HepG2 (cell line): Measurements from ENCODE around the gene SCGB1D1. TPM values are rescaled to one million over a fixed set of nuclear protein-coding genes. Genes with fewer than 3 reads are reported as not detected.
A peak's percentile ranks its signal among the peaks of the same experiment; 100 is the strongest.

ENCODE experiments used
- ATAC-seq: fragments of 200-7000 bp; cut with Tn5 transposase; 3 replicates; pipeline ENCODE4 v1.9.1; 2020; ENCODE audit warnings: mild to moderate bottlenecking, moderate library complexity
- BruUV-seq: library from RNA; stranded (reverse); fragments of 400-500 nt; replicated peaks from 2 replicates; lab custom pipeline; 2021; lab: Mats Ljungman, UMichigan
- CTCF ChIA-PET: fragments of 300-600 bp; formaldehyde crosslinking; extraction: SDS; loops from one replicate; lab custom pipeline; 2021; ENCODE audit warnings: low total read pairs, inconsistent platforms, low intra/inter-chr PET ratio; lab: Yijun Ruan, JAX
- POLR2A ChIA-PET: fragments of 350-600 bp; sonication (Branson Sonifier 250); formaldehyde crosslinking; loops from one replicate; lab custom pipeline; 2020; ENCODE audit warnings: antibody characterized with exemption, inconsistent platforms; lab: Yijun Ruan, JAX
- DNase-seq: peaks from one replicate; pipeline ENCODE4 v3.0.0-alpha.2; 2015; ENCODE audit warnings: low spot score
- FAIRE-seq: peaks from 3 replicates; lab custom pipeline; 2011; peaks lifted over from hg19 to GRCh38; lab: Jason Lieb, UNC
- H2AFZ ChIP-seq: one replicate; pipeline ENCODE4 v1.6.1; 2011; ENCODE audit warnings: low read length, inconsistent platforms
- H3K27ac ChIP-seq: fragments of 300-600 bp; 3 replicates; pipeline ENCODE4 v1.8.0; 2011; ENCODE audit warnings: mixed run types, mild to moderate bottlenecking, mixed read lengths, low read length, inconsistent platforms; ENCODE audit not compliant: insufficient read depth; ENCODE audit errors: extremely low read length
- H3K27me3 ChIP-seq, 2 experiments: fragments of 200-600 bp in 1 of 2; 2 replicates in 1 of 2; 3 replicates in 1 of 2; pipeline versions ENCODE4 v1.6.0 to v1.8.0; 2011; ENCODE audit warnings: low read length in 2 of 2, mild to moderate bottlenecking in 2 of 2, moderate library complexity in 2 of 2, inconsistent platforms in 1 of 2; ENCODE audit not compliant: insufficient read depth in 2 of 2, control insufficient read depth in 1 of 2
- H3K36me3 ChIP-seq, 2 experiments: fragments of 200-600 bp in 1 of 2; replicated peaks in 1 of 2; 2 replicates in 1 of 2; 3 replicates in 1 of 2; pipeline versions ENCODE4 v1.5.1 to v1.8.0; 2011; ENCODE audit warnings: low read length in 2 of 2, inconsistent platforms in 1 of 2; ENCODE audit not compliant: insufficient read depth in 2 of 2, control insufficient read depth in 1 of 2
- H3K4me1 ChIP-seq: 2 replicates; pipeline ENCODE4 v1.5.1; 2012; ENCODE audit warnings: low read length, inconsistent platforms; ENCODE audit not compliant: insufficient read depth
- H3K4me2 ChIP-seq: 2 replicates; pipeline ENCODE4 v1.6.0; 2011; ENCODE audit warnings: low read depth, low read length, inconsistent platforms
- H3K4me3 ChIP-seq, 3 experiments: fragments of 200-600 bp in 1 of 3; sonication (generic), shearing (Covaris generic) in 1 of 3; replicated peaks in 1 of 3; 2 replicates each; pipeline ENCODE4 v1.5.1; 2011 to 2016; ENCODE audit warnings: low read length in 3 of 3, inconsistent platforms in 2 of 3, low read depth in 2 of 3, mild to moderate bottlenecking in 2 of 3, control low read depth in 1 of 3, mixed read lengths in 1 of 3; ENCODE audit not compliant: insufficient read depth in 1 of 3
- H3K79me2 ChIP-seq: one replicate; pipeline ENCODE4 v1.6.1; 2011; ENCODE audit warnings: low read length, inconsistent platforms; ENCODE audit not compliant: insufficient read depth
- H3K9ac ChIP-seq: 2 replicates; pipeline ENCODE4 v1.6.0; 2011; ENCODE audit warnings: mild to moderate bottlenecking, low read depth, low read length, inconsistent platforms; ENCODE audit not compliant: insufficient read depth
- H3K9me3 ChIP-seq: 2 replicates; pipeline ENCODE4 v1.5.1; 2012; ENCODE audit warnings: mild to moderate bottlenecking, low read length
- H4K20me1 ChIP-seq: 2 replicates; pipeline ENCODE4 v1.6.0; 2011; ENCODE audit warnings: inconsistent platforms, mild to moderate bottlenecking, low read length, moderate library complexity; ENCODE audit not compliant: insufficient read depth
- ATF4 ChIP-seq, 2 experiments: fragments of 450-650 bp in 1 of 2; sonication (generic) in 1 of 2; formaldehyde crosslinking; IDR thresholded peaks; 2 replicates each; pipeline versions ENCODE4 v1.5.0 to v1.8.0; 2020 to 2022; ENCODE audit warnings: mild to moderate bottlenecking in 1 of 2, missing genetic modification reagents in 1 of 2
- CREB3 ChIP-seq: sonication (generic); formaldehyde crosslinking; IDR thresholded peaks from 2 replicates; pipeline ENCODE4 v1.5.0; 2020; ENCODE audit warnings: missing genetic modification reagents
- HMGXB4 ChIP-seq, 2 experiments: sonication (generic) in 1 of 2; formaldehyde crosslinking in 1 of 2; IDR thresholded peaks; 2 replicates each; pipeline versions ENCODE4 v1.4.0 to v1.6.1; 2018 to 2020; ENCODE audit warnings: missing genetic modification reagents in 2 of 2, borderline replicate concordance in 1 of 2, low read depth in 1 of 2, mild to moderate bottlenecking in 1 of 2, missing biosample characterization in 1 of 2
- KDM4B ChIP-seq: sonication (generic); formaldehyde crosslinking; IDR thresholded peaks from 2 replicates; pipeline ENCODE4 v1.4.0; 2020; ENCODE audit warnings: missing genetic modification reagents
- POLR2G ChIP-seq: fragments of 200-400 bp; formaldehyde crosslinking; IDR thresholded peaks from 2 replicates; pipeline ENCODE4 v1.6.1; 2018; ENCODE audit warnings: mild to moderate bottlenecking, low read depth, low read length, moderate library complexity
- XRCC5 ChIP-seq: fragments of 200-400 bp; formaldehyde crosslinking; optimal IDR thresholded peaks from 2 replicates; pipeline ENCODE3; 2017; ENCODE audit warnings: mild to moderate bottlenecking, low read length
- ZNF142 ChIP-seq: sonication (generic); formaldehyde crosslinking; IDR thresholded peaks from 2 replicates; pipeline ENCODE4 v1.4.0; 2020; ENCODE audit warnings: missing genetic modification reagents
- ZNF33B ChIP-seq: sonication (generic); formaldehyde crosslinking; IDR thresholded peaks from 2 replicates; pipeline ENCODE4 v1.5.1; 2020; ENCODE audit warnings: mild to moderate bottlenecking, missing genetic modification reagents
- ZNF451 ChIP-seq: sonication (generic); formaldehyde crosslinking; IDR thresholded peaks from 2 replicates; pipeline ENCODE4 v1.5.0; 2020; ENCODE audit warnings: mild to moderate bottlenecking, missing genetic modification reagents
- ZNF678 ChIP-seq: sonication (generic); formaldehyde crosslinking; IDR thresholded peaks from 2 replicates; pipeline ENCODE4 v1.4.0; 2020; ENCODE audit warnings: mild to moderate bottlenecking, missing genetic modification reagents
- WGBS: methylation state at CpG from one replicate; pipeline ENCODE4 v1.1.6; 2017; ENCODE audit warnings: low lambda C conversion rate; 5-methylcytosine and 5-hydroxymethylcytosine counted together
- in situ Hi-C: cut with HindIII; loops from 2 replicates; pipeline ENCODE4 v1.10.0; 2017; ENCODE audit warnings: low pct_unique_long_range_greater_than_20kb; ENCODE audit not compliant: extremely low pct_ligation_motif_present
- intact Hi-C: fragments of 100-400 bp; cut with micrococcal nuclease; formaldehyde crosslinking; loops from one replicate; pipeline ENCODE4 v1.10.0; 2022; ENCODE audit not compliant: unreplicated experiment
- polyA plus RNA-seq, 8 experiments: library from polyadenylated mRNA; depleted of rRNA in 3 of 8; stranded (reverse) in 7 of 8; unstranded in 1 of 8; fragments of >200 nt; fragmentation: Illumina TruSeq in 4 of 8; extraction: Trizol in 4 of 8; gene quantifications; 2 replicates each; pipeline versions ENCODE4 v1.2.1 to v1.2.3, GENCODE V29; 2011 to 2016; ENCODE audit warnings: low read depth in 4 of 8, missing spikeins in 1 of 8, mixed read lengths in 1 of 8; ENCODE audit not compliant: insufficient read depth in 1 of 8
- total RNA-seq, 5 experiments: library from RNA; depleted of rRNA; stranded (reverse); fragments of >200 nt; fragmentation: Illumina TruSeq; extraction: Trizol; gene quantifications; 2 replicates each; pipeline ENCODE4 v1.2.3, GENCODE V29; 2016; ENCODE audit warnings: low read depth in 1 of 5

The SCGB1D1 gene
- total and polyA plus RNA-seq, 2 of the 13 experiments (the other 11 are each of a cell fraction or from before 2014, with no cell fraction given) = not detected

GRCh38 chr11:62169935-62170334 lies 20.1 kb upstream of the SCGB1D1 start (continued):
- TF ChIP-seq ZNF142 (CRISPR knock-in tag) = no peak
- no peak for TF ChIP-seq ZNF33B (CRISPR knock-in tag)
- TF ChIP-seq CREB3 (CRISPR knock-in tag) = no peak
- no peak for TF ChIP-seq ZNF451 (CRISPR knock-in tag)
- TF ChIP-seq KDM4B (CRISPR knock-in tag) = no peak
- TF ChIP-seq, all 625 proteins: peak for 0

- CTCF ChIA-PET = interaction anchor here (0.9 to 2.3 kb wide), 4 partner anchors 37 to 153 kb away, joined by 3 to 16 read pairs (median 6); partner anchors contain the start of gene SCGB2A1
- Histone ChIP-seq H3K4me2 (peak overlapping the region; percentile 18; the same call in 1 of the 2 replicates), H3K9ac (no peak overlapping the region), H3K27ac (no peak overlapping the region), H2AFZ (no peak overlapping the region), H3K9me3 (no peaks in the 10 kb centered on the region), H4K20me1 (no peaks in the 10 kb centered on the region; the same call in 1 of the 2 replicates), H3K27me3 (peaks cover 0 to 36% of the 10 kb centered on the region in 2 experiments; a peak in 2 of 5 replicates), H3K4me3 (no peak overlapping the region), H3K4me1 (no peaks in the 10 kb centered on the region), H3K79me2 (no peaks in the 10 kb centered on the region), H3K36me3 (no peaks in the 10 kb centered on the region)
- DNase-seq (peak; percentile 81), FAIRE-seq (peak; percentile 81), ATAC-seq (peak; percentile 83)
- in situ Hi-C loops (loop anchor here (5.0 kb wide), 1 partner anchor 36 kb away; the partner anchor contains the start of gene SCGB2A1), intact Hi-C loops (loop anchor here (1.0 to 2.0 kb wide), 2 partner anchors 38 to 154 kb away; partner anchors contain the start of gene SCGB2A1)
- POLR2A ChIA-PET = no interaction called here
- BruUV-seq = no TSS peak
- 2% methylated on average over 14 of the region's 14 CpGs for WGBS
- peak; percentile 49 for TF ChIP-seq XRCC5
- TF ChIP-seq POLR2G = no peak
- TF ChIP-seq ZNF678 (CRISPR knock-in tag) = no peak
- TF ChIP-seq HMGXB4 (CRISPR knock-in tag; IDR thresholded peaks at IDR 0.05; ENCODE audit: borderline replicate concordance in 1 of 2, low read depth in 1 of 2) = peak; percentile 36 to 41; a peak in 1 of 4 replicates
- TF ChIP-seq ATF4 (CRISPR knock-in tag; IDR thresholded peaks at IDR 0.05) = no peak
Observed at GRCh38 chr11:62171261-62171723, 18.7 kb upstream of the SCGB1D1 start.
